IMR-90 (cell line): Measurements from ENCODE around the gene PTPRC. TPM values are rescaled to one million over a fixed set of nuclear protein-coding genes. Genes with fewer than 3 reads are reported as not detected.

Experiments used
- ATAC-seq: fragments of 200-7000 bp; cut with Tn5 transposase; 2 replicates; pipeline ENCODE4 v1.9.1; 2020; ENCODE audit warnings: low read depth, mild to moderate bottlenecking, moderate library complexity
- BruUV-seq: library from RNA; stranded (reverse); fragments of 400-500 nt; replicated peaks from 2 replicates; lab custom pipeline; 2021; lab: Mats Ljungman, UMichigan
- CTCF ChIA-PET: fragments of 300-600 bp; formaldehyde crosslinking; extraction: SDS; loops from one replicate; lab custom pipeline; 2021; ENCODE audit warnings: antibody characterized with exemption; lab: Yijun Ruan, JAX
- POLR2A ChIA-PET: fragments of 300-600 bp; sonication (Branson Sonifier 250); formaldehyde crosslinking; loops from one replicate; lab custom pipeline; 2022; ENCODE audit warnings: antibody characterized with exemption; ENCODE audit not compliant: unreplicated experiment; lab: Charles Lee
- DNase-seq: peaks from one replicate; pipeline ENCODE4 v3.0.0; 2013
- H2AFZ ChIP-seq: replicated peaks from 2 replicates; pipeline ENCODE3; 2013; ENCODE audit warnings: low read length, mild to moderate bottlenecking; ENCODE audit not compliant: poor library complexity
- H2AK5ac ChIP-seq: 2 replicates; pipeline ENCODE4 v1.6.1; 2013; ENCODE audit warnings: low read depth, low read length, inconsistent platforms
- H2AK9ac ChIP-seq: replicated peaks from 2 replicates; pipeline ENCODE3; 2013; ENCODE audit warnings: mild to moderate bottlenecking, low read depth, low read length, moderate library complexity; ENCODE audit not compliant: poor library complexity
- H2BK120ac ChIP-seq: 2 replicates; pipeline ENCODE4 v1.6.1; 2013; ENCODE audit warnings: low read depth, low read length, inconsistent platforms
- H2BK15ac ChIP-seq: 3 replicates; pipeline ENCODE4 v1.6.1; 2013; ENCODE audit warnings: low read depth, low read length, inconsistent platforms
- H2BK20ac ChIP-seq: 2 replicates; pipeline ENCODE4 v1.6.1; 2013; ENCODE audit warnings: low read depth, mild to moderate bottlenecking, inconsistent platforms, low read length, moderate library complexity
- H2BK5ac ChIP-seq: 2 replicates; pipeline ENCODE4 v1.6.1; 2013; ENCODE audit warnings: mild to moderate bottlenecking, low read depth, low read length, inconsistent platforms; ENCODE audit not compliant: poor library complexity, severe bottlenecking
- H3K14ac ChIP-seq: replicated peaks from 2 replicates; pipeline ENCODE4 v1.6.1; 2013; ENCODE audit warnings: low read depth, low read length, inconsistent platforms
- H3K18ac ChIP-seq: 2 replicates; pipeline ENCODE4 v1.6.1; 2013; ENCODE audit warnings: low read depth, low read length, control low read depth
- H3K23ac ChIP-seq: 2 replicates; pipeline ENCODE4 v1.6.1; 2013; ENCODE audit warnings: low read depth, low read length, inconsistent platforms
- H3K27ac ChIP-seq: 2 replicates; pipeline ENCODE4 v1.5.1; 2013; ENCODE audit warnings: mild to moderate bottlenecking, control low read depth, low read length; ENCODE audit not compliant: insufficient read depth
- H3K27me3 ChIP-seq: 2 replicates; pipeline ENCODE4 v1.6.1; 2013; ENCODE audit warnings: low read length; ENCODE audit not compliant: control insufficient read depth, insufficient read depth
- H3K36me3 ChIP-seq: 2 replicates; pipeline ENCODE4 v1.6.1; 2013; ENCODE audit warnings: low read length, mixed read lengths; ENCODE audit not compliant: control insufficient read depth, insufficient read depth
- H3K4ac ChIP-seq: 2 replicates; pipeline ENCODE4 v1.6.1; 2013; ENCODE audit warnings: low read depth, low read length, inconsistent platforms
- H3K4me1 ChIP-seq: 2 replicates; pipeline ENCODE4 v1.6.1; 2013; ENCODE audit warnings: low read length, mixed read lengths; ENCODE audit not compliant: control insufficient read depth, insufficient read depth
- H3K4me2 ChIP-seq: 2 replicates; pipeline ENCODE4 v1.6.1; 2013; ENCODE audit warnings: low read depth, mild to moderate bottlenecking, control low read depth, low read length, moderate library complexity
- H3K4me3 ChIP-seq: 2 replicates; pipeline ENCODE4 v1.5.1; 2013; ENCODE audit warnings: low read depth, mild to moderate bottlenecking, control low read depth, low read length, moderate library complexity; ENCODE audit not compliant: insufficient read depth
- H3K56ac ChIP-seq: 2 replicates; pipeline ENCODE4 v1.6.1; 2013; ENCODE audit warnings: low read length, inconsistent platforms; ENCODE audit not compliant: insufficient read depth; ENCODE audit errors: extremely low read depth
- H3K79me1 ChIP-seq, 2 experiments: 2 replicates each; pipeline ENCODE4 v1.6.1; 2013; ENCODE audit warnings: low read length in 2 of 2, inconsistent platforms in 1 of 2, low read depth in 1 of 2
- H3K9ac ChIP-seq: 2 replicates; pipeline ENCODE4 v1.6.1; 2013; ENCODE audit warnings: low read depth, low read length, control low read depth
- H3K9me1 ChIP-seq: 2 replicates; pipeline ENCODE4 v1.6.1; 2013; ENCODE audit warnings: low read length, inconsistent platforms; ENCODE audit not compliant: insufficient read depth
- H3K9me3 ChIP-seq: 2 replicates; pipeline ENCODE4 v1.6.1; 2013; ENCODE audit warnings: low read length; ENCODE audit not compliant: control insufficient read depth, insufficient read depth
- H4K20me1 ChIP-seq: 2 replicates; pipeline ENCODE4 v1.6.1; 2013; ENCODE audit warnings: low read length, inconsistent platforms; ENCODE audit not compliant: insufficient read depth
- H4K5ac ChIP-seq: 2 replicates; pipeline ENCODE4 v1.6.1; 2013; ENCODE audit warnings: mild to moderate bottlenecking, low read depth, low read length, control low read depth
- H4K8ac ChIP-seq, 2 experiments: 2 replicates each; pipeline ENCODE4 v1.6.1; 2013; ENCODE audit warnings: low read depth in 2 of 2, low read length in 2 of 2, control low read depth in 1 of 2, inconsistent platforms in 1 of 2
- H4K91ac ChIP-seq: 2 replicates; pipeline ENCODE4 v1.6.1; 2013; ENCODE audit warnings: low read depth, low read length, inconsistent platforms; ENCODE audit not compliant: insufficient read depth
- BHLHE40 ChIP-seq: fragments of 150-350 bp; IDR thresholded peaks from 2 replicates; pipeline ENCODE4 v1.6.1; 2016; ENCODE audit warnings: mild to moderate bottlenecking, low read depth, low read length
- CEBPB ChIP-seq: IDR thresholded peaks from 2 replicates; pipeline ENCODE4 v1.6.1; 2012; ENCODE audit warnings: low read depth, low read length, improper control_type of control experiment
- CHD1 ChIP-seq: IDR thresholded peaks from 2 replicates; pipeline ENCODE4 v1.6.1; 2012; ENCODE audit warnings: low read depth, low read length, improper control_type of control experiment
- CTCF ChIP-seq: conservative IDR thresholded peaks from 2 replicates; pipeline ENCODE4 v1.5.1; 2012; ENCODE audit warnings: mild to moderate bottlenecking, low read depth, low read length, improper control_type of control experiment
- ELK1 ChIP-seq: fragments of 150-350 bp; IDR thresholded peaks from 2 replicates; pipeline ENCODE4 v1.6.1; 2016; ENCODE audit warnings: low read depth, mild to moderate bottlenecking, low read length, moderate library complexity, borderline replicate concordance
- FOS ChIP-seq: fragments of 150-350 bp; IDR thresholded peaks from 2 replicates; pipeline ENCODE4 v1.6.1; 2016; ENCODE audit warnings: low read depth, low read length
- MAFK ChIP-seq: IDR thresholded peaks from 2 replicates; pipeline ENCODE4 v1.6.1; 2012; ENCODE audit warnings: low read depth, low read length, improper control_type of control experiment
- MAZ ChIP-seq: IDR thresholded peaks from 2 replicates; pipeline ENCODE4 v1.6.1; 2012; ENCODE audit warnings: low read depth, mild to moderate bottlenecking, low read length, improper control_type of control experiment, moderate library complexity, borderline replicate concordance
- MXI1 ChIP-seq: IDR thresholded peaks from 2 replicates; pipeline ENCODE4 v1.6.1; 2012; ENCODE audit warnings: low read depth, mild to moderate bottlenecking, low read length, moderate library complexity, borderline replicate concordance
- NFE2L2 ChIP-seq: fragments of 150-350 bp; IDR thresholded peaks from 2 replicates; pipeline ENCODE4 v1.6.1; 2016; ENCODE audit warnings: low read depth, mild to moderate bottlenecking, low read length
- POLR2A ChIP-seq: IDR thresholded peaks from 2 replicates; pipeline ENCODE4 v1.6.1; 2012; ENCODE audit warnings: mild to moderate bottlenecking, low read depth, low read length
- RAD21 ChIP-seq: IDR thresholded peaks from 2 replicates; pipeline ENCODE4 v1.6.1; 2012; ENCODE audit warnings: low read length, improper control_type of control experiment
- RCOR1 ChIP-seq: IDR thresholded peaks from 2 replicates; pipeline ENCODE4 v1.6.1; 2012; ENCODE audit warnings: mild to moderate bottlenecking, low read length, improper control_type of control experiment; ENCODE audit not compliant: insufficient replicate concordance
- RFX5 ChIP-seq: IDR thresholded peaks from 2 replicates; pipeline ENCODE4 v1.8.0; 2012; ENCODE audit warnings: low read depth, mild to moderate bottlenecking, low read length, moderate library complexity
- SMC3 ChIP-seq: fragments of 150-350 bp; IDR thresholded peaks from 2 replicates; pipeline ENCODE4 v1.6.1; 2016; ENCODE audit warnings: low read depth, mild to moderate bottlenecking, antibody characterized with exemption, low read length, moderate library complexity
- USF2 ChIP-seq: fragments of 150-350 bp; IDR thresholded peaks from 2 replicates; pipeline ENCODE4 v1.6.1; 2017; ENCODE audit warnings: mild to moderate bottlenecking, antibody characterized with exemption, low read length, low read depth
- WGBS, 2 experiments: methylation state at CpG; one replicate each; pipeline versions ENCODE4 v1.1.5 to v1.1.7; 2013; ENCODE audit warnings: missing lambda C conversion rate in 2 of 2; ENCODE audit not compliant: insufficient read length in 1 of 2; ENCODE audit errors: extremely low coverage in 2 of 2; 5-methylcytosine and 5-hydroxymethylcytosine counted together
- dilution Hi-C: fragments of 300-500 bp; cut with HindIII; formaldehyde crosslinking; loops from one replicate; pipeline ENCODE4 v1.14.3; 2018; ENCODE audit warnings: low sequenced_read_pairs; ENCODE audit not compliant: unreplicated experiment
- in situ Hi-C: fragments of 300-500 bp; cut with MboI; formaldehyde crosslinking; loops from 3 replicates; pipeline ENCODE4 v1.14.3; 2019; ENCODE audit warnings: low sequenced_read_pairs, inconsistent platforms, mixed read lengths
- intact Hi-C: fragments of 100-400 bp; cut with micrococcal nuclease; formaldehyde crosslinking; loops from 2 replicates; pipeline ENCODE4 v1.10.0; 2022
- polyA plus RNA-seq, 3 experiments: library from polyadenylated mRNA; depleted of rRNA; stranded (reverse); fragments of >200 nt; gene quantifications; 2 replicates each; pipeline ENCODE4 v1.2.3, GENCODE V29; 2012; ENCODE audit warnings: low replicate concordance in 1 of 3
- total RNA-seq: library from RNA; depleted of rRNA; stranded (reverse); fragments of >200 nt; gene quantifications from 2 replicates; pipeline ENCODE4 v1.2.3, GENCODE V29; 2012

PTPRC gene
- total and polyA plus RNA-seq, 2 of the 4 experiments (the other 2 are of a cell fraction): not detected

GRCh38 chr1:198676253-198676652, 37.4 kb downstream of the PTPRC start:
- no peak overlapping the region for H3K9ac ChIP-seq
- no peaks in the 10 kb centered on the region; the same call in 1 of the 2 replicates for H3K9me1 ChIP-seq
- H3K4me2 ChIP-seq: no peak overlapping the region
- H3K36me3 ChIP-seq: no peaks in the 10 kb centered on the region
- no peak overlapping the region for H4K8ac ChIP-seq
- H4K20me1 ChIP-seq: no peaks in the 10 kb centered on the region
- H2BK120ac ChIP-seq: peak overlapping the region; percentile 27; the same call in 1 of the 2 replicates
- H3K14ac ChIP-seq: peak overlapping the region; percentile 29; the same call in 1 of the 2 replicates
- no peak overlapping the region for H3K4me3 ChIP-seq
- H3K9me3 ChIP-seq: no peaks in the 10 kb centered on the region
- intact Hi-C loops: no loop called here
- H2AK9ac ChIP-seq: no peak overlapping the region
- BruUV-seq: no TSS peak
- H3K79me1 ChIP-seq: no peaks in the 10 kb centered on the region
- no peak for DNase-seq
- CTCF ChIA-PET: no interaction called here
- H2BK20ac ChIP-seq: no peak overlapping the region; the same call in 1 of the 2 replicates
- WGBS, 2 experiments: no CpG with 5 or more reads among the region's 1 CpG
- dilution Hi-C loops: no loop called here
- H2BK5ac ChIP-seq: no peak overlapping the region
- no peak overlapping the region for H4K5ac ChIP-seq
- H3K56ac ChIP-seq: no peak overlapping the region
- no peak overlapping the region for H2AK5ac ChIP-seq
- peaks cover 2% of the 10 kb centered on the region; the same call in 1 of the 2 replicates for H3K4me1 ChIP-seq
- no peak overlapping the region; the same call in none of the 2 replicates for H3K4ac ChIP-seq
- H2AFZ ChIP-seq: no peak overlapping the region
- POLR2A ChIA-PET: no interaction called here
- no peak overlapping the region for H3K27ac ChIP-seq
- no peaks in the 10 kb centered on the region for H3K27me3 ChIP-seq
- in situ Hi-C loops: loop anchor here (10.0 to 25.0 kb wide), 3 partner anchors 191 to 1139 kb away; partner anchors contain the start of genes C1orf53 and LHX9
- no peak overlapping the region for H3K23ac ChIP-seq
- ATAC-seq: no peak
- no peak overlapping the region; the same call in 2 of the 3 replicates for H2BK15ac ChIP-seq
- H3K18ac ChIP-seq: no peak overlapping the region
- no peak for TF ChIP-seq MAZ
- TF ChIP-seq RFX5: no peak
- TF ChIP-seq NFE2L2: no peak
- TF ChIP-seq MAFK: no peak
- TF ChIP-seq CEBPB: no peak
- TF ChIP-seq ELK1: no peak
- TF ChIP-seq RCOR1: no peak
- no peak for TF ChIP-seq CTCF
- TF ChIP-seq POLR2A: no peak
- TF ChIP-seq USF2: no peak
- no peak for TF ChIP-seq SMC3
- TF ChIP-seq BHLHE40: no peak
- no peak for TF ChIP-seq FOS
- no peak for TF ChIP-seq CHD1
- TF ChIP-seq MXI1: no peak
- TF ChIP-seq RAD21: no peak
- no peak overlapping the region for H4K91ac ChIP-seq
